GM23338 (cell line): ENCODE results near the gene DSCAML1. TPM values are rescaled to one million over a fixed set of nuclear protein-coding genes. Genes with fewer than 3 reads are reported as not detected.

ENCODE experiments used
- ATAC-seq: fragments of 200-7000 bp; cut with Tn5 transposase; 3 replicates; pipeline ENCODE4 v1.9.1; 2020
- DNase-seq: peaks from one replicate; pipeline ENCODE4 v3.0.0-alpha.2; 2015; ENCODE audit warnings: low spot score
- H2AFZ ChIP-seq: fragments of 200-600 bp; sonication (generic); 2 replicates; pipeline ENCODE4 v1.8.0; 2016; ENCODE audit warnings: antibody characterized with exemption, mild to moderate bottlenecking, moderate library complexity
- H3F3A ChIP-seq: fragments of 200-600 bp; sonication (generic); replicated peaks from 2 replicates; pipeline ENCODE4 v1.8.0; 2017; ENCODE audit warnings: antibody characterized with exemption, mixed run types, low read depth
- H3K27ac ChIP-seq: fragments of 200-600 bp; sonication (generic); 2 replicates; pipeline ENCODE4 v1.6.1; 2016; ENCODE audit warnings: low read depth
- H3K27me3 ChIP-seq: fragments of 200-600 bp; sonication (generic); 2 replicates; pipeline ENCODE4 v1.8.0; 2016; ENCODE audit warnings: mild to moderate bottlenecking, mixed run types, moderate library complexity; ENCODE audit not compliant: insufficient read depth
- H3K36me3 ChIP-seq: fragments of 200-600 bp; sonication (generic); 2 replicates; pipeline ENCODE4 v1.8.0; 2016; ENCODE audit warnings: mild to moderate bottlenecking; ENCODE audit not compliant: insufficient read depth
- H3K4me1 ChIP-seq: fragments of 200-600 bp; sonication (generic); 2 replicates; pipeline ENCODE4 v1.8.0; 2016; ENCODE audit warnings: mild to moderate bottlenecking, moderate library complexity; ENCODE audit not compliant: insufficient read depth
- H3K4me2 ChIP-seq: fragments of 200-600 bp; sonication (generic); 2 replicates; pipeline ENCODE4 v1.7.1; 2017; ENCODE audit warnings: mixed run types
- H3K4me3 ChIP-seq: fragments of 200-600 bp; sonication (generic); 2 replicates; pipeline ENCODE4 v1.6.1; 2016; ENCODE audit warnings: mixed run types
- H3K79me2 ChIP-seq: fragments of 200-600 bp; sonication (generic); replicated peaks from 2 replicates; pipeline ENCODE4 v1.8.0; 2017; ENCODE audit warnings: mild to moderate bottlenecking; ENCODE audit not compliant: insufficient read depth
- H3K9me2 ChIP-seq: fragments of 200-600 bp; sonication (generic); 2 replicates; pipeline ENCODE4 v1.8.0; 2017; ENCODE audit not compliant: insufficient read depth
- H4K20me1 ChIP-seq: fragments of 200-600 bp; sonication (generic); replicated peaks from 2 replicates; pipeline ENCODE4 v1.8.0; 2017; ENCODE audit warnings: mild to moderate bottlenecking; ENCODE audit not compliant: insufficient read depth
- H3K27ac Mint-ChIP-seq: 2 replicates; pipeline ENCODE4 v1.8.0; 2020; ENCODE audit warnings: inconsistent platforms, mild to moderate bottlenecking, moderate library complexity, mixed read lengths
- H3K27me3 Mint-ChIP-seq: 3 replicates; pipeline ENCODE4 v1.8.0; 2022; ENCODE audit warnings: low read depth, mild to moderate bottlenecking, moderate library complexity, mixed read lengths, inconsistent platforms; ENCODE audit not compliant: insufficient read depth, poor library complexity
- H3K36me3 Mint-ChIP-seq: 3 replicates; pipeline ENCODE4 v1.8.0; 2021; ENCODE audit warnings: low read depth, mild to moderate bottlenecking, inconsistent platforms, moderate library complexity, mixed read lengths
- H3K4me1 Mint-ChIP-seq: 3 replicates; pipeline ENCODE4 v1.8.0; 2020; ENCODE audit warnings: mild to moderate bottlenecking, inconsistent platforms, mixed read lengths
- H3K4me3 Mint-ChIP-seq: 3 replicates; pipeline ENCODE4 v1.8.0; 2021; ENCODE audit warnings: moderate library complexity, mild to moderate bottlenecking, inconsistent platforms, mixed read lengths
- H3K9me3 Mint-ChIP-seq: 3 replicates; pipeline ENCODE4 v1.8.0; 2020; ENCODE audit warnings: moderate library complexity, mild to moderate bottlenecking, inconsistent platforms, mixed read lengths
- CREB1 ChIP-seq: fragments of 250-450 bp; sonication (Bioruptor Pico); IDR thresholded peaks from 2 replicates; pipeline ENCODE4 v1.5.0; 2020; ENCODE audit warnings: low read depth, mild to moderate bottlenecking, moderate library complexity
- ETS1 ChIP-seq: IDR thresholded peaks from 2 replicates; pipeline ENCODE4 v1.6.1; 2016; ENCODE audit warnings: antibody characterized with exemption
- EZH2 ChIP-seq: fragments of 200-600 bp; sonication (generic); IDR thresholded peaks from one replicate; pipeline ENCODE4 v1.8.0; 2017; ENCODE audit warnings: antibody characterized with exemption, mild to moderate bottlenecking, low read depth; ENCODE audit not compliant: unreplicated experiment
- EZH2phosphoT487 ChIP-seq: fragments of 200-600 bp; sonication (generic); IDR thresholded peaks from one replicate; pipeline ENCODE4 v1.8.1; 2018; ENCODE audit warnings: antibody characterized with exemption; ENCODE audit not compliant: unreplicated experiment
- JUNB ChIP-seq: IDR thresholded peaks from one replicate; pipeline ENCODE4 v1.6.1; 2016; ENCODE audit warnings: antibody characterized with exemption; ENCODE audit not compliant: unreplicated experiment
- NANOG ChIP-seq: IDR thresholded peaks from 2 replicates; pipeline ENCODE4 v1.6.1; 2016; ENCODE audit warnings: antibody characterized with exemption, borderline replicate concordance
- POLR2AphosphoS5 ChIP-seq: IDR thresholded peaks from 2 replicates; pipeline ENCODE4 v1.6.1; 2016; ENCODE audit warnings: antibody characterized with exemption, low read depth
- REST ChIP-seq: IDR thresholded peaks from one replicate; pipeline ENCODE4 v1.6.1; 2018; ENCODE audit warnings: antibody characterized with exemption; ENCODE audit not compliant: unreplicated experiment
- STAT1 ChIP-seq: IDR thresholded peaks from one replicate; pipeline ENCODE4 v1.6.1; 2016; ENCODE audit warnings: antibody characterized with exemption; ENCODE audit not compliant: unreplicated experiment
- ZNF114 ChIP-seq: fragments of 250-450 bp; sonication (Bioruptor Pico); IDR thresholded peaks from 2 replicates; pipeline ENCODE4 v1.5.0; 2020; ENCODE audit warnings: mild to moderate bottlenecking, moderate library complexity
- ZNF331 ChIP-seq: fragments of 250-450 bp; sonication (Bioruptor Pico); IDR thresholded peaks from 2 replicates; pipeline ENCODE4 v1.5.0; 2020; ENCODE audit warnings: low read depth, mild to moderate bottlenecking, moderate library complexity
- polyA plus RNA-seq: library from polyadenylated mRNA; unstranded; fragments of >200 nt; fragmentation: Nextera tagmentation; extraction: Ambion mirVana; gene quantifications from 2 replicates; pipeline ENCODE4 v1.2.1, GENCODE V29; 2016
- total RNA-seq: library from RNA; depleted of rRNA; stranded (reverse); fragments of >200 nt; shearing (Covaris generic); gene quantifications from 2 replicates; pipeline ENCODE4 v1.2.3, GENCODE V29; 2014
- TF ChIP-seq, protein P1 (sequence below): fragments of 250-450 bp; sonication (Bioruptor Pico); IDR thresholded peaks from 2 replicates; pipeline ENCODE4 v1.5.0; 2020; ENCODE audit warnings: mild to moderate bottlenecking, moderate library complexity
- TF ChIP-seq, protein P2 (sequence below), 2 experiments: fragments of 200-600 bp in 1 of 2; sonication (generic) in 1 of 2; conservative IDR thresholded peaks; 2 replicates each; pipeline versions ENCODE4 v1.5.1 to v1.6.1; 2016 to 2017; ENCODE audit warnings: antibody characterized with exemption in 2 of 2, low read depth in 2 of 2, mild to moderate bottlenecking in 2 of 2, moderate library complexity in 1 of 2

DSCAML1 gene
- total and polyA plus RNA-seq, 2 experiments from 2014 or later, result 0.17 TPM; not detected in 1

DNA sequence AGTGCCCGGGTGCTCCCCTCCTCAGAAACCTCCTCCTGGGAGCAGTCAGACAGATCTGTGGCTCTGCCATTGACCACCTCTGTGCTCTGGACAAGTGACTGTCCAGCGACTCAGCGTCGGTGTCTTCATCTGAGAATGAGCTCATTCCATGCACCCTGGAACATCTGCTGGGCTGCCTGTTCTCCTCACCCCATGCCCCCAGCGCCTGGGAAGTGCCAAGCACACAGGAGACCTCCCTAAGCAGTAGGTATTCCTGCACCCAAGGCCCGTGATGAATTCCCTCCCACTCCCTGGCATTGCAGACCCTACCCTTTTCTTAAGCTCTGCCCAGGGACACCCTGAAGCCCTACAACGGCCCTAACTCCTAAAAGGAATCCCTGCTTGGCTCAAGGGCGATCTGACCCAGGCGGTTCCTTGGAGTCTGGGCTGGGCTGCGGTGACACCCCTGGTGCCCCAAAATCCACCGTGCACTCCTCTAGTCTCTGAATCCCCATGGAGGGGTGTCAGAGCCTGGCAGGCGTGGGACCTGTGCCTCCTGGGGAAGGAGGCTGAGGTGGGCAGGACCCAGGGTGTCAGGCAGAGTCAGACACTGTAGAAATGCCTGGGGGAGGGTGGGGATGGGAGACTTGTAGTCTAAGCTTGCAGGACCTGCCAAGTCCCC, 377.4 kb downstream of the DSCAML1 start:
- no peaks in the 10 kb centered on the region for H3K9me2 ChIP-seq
- Mint-ChIP-seq H3K27ac (no peak overlapping the region), H3K36me3 (no peaks in the 10 kb centered on the region)

More for the DNA sequence above, 377.4 kb downstream of the DSCAML1 start:
- no peaks in the 10 kb centered on the region for H3K27me3 ChIP-seq
- Mint-ChIP-seq H3K4me3 (no peak overlapping the region), H3K4me1 (no peaks in the 10 kb centered on the region), H3K9me3 (no peaks in the 10 kb centered on the region), H3K27me3 (peaks cover 11% of the 10 kb centered on the region)
- H2AFZ ChIP-seq, result no peak overlapping the region
- DNase-seq, result no peak
- H3K36me3 ChIP-seq, result no peaks in the 10 kb centered on the region
- TF ChIP-seq REST, result no peak
- TF ChIP-seq, protein P1, sequence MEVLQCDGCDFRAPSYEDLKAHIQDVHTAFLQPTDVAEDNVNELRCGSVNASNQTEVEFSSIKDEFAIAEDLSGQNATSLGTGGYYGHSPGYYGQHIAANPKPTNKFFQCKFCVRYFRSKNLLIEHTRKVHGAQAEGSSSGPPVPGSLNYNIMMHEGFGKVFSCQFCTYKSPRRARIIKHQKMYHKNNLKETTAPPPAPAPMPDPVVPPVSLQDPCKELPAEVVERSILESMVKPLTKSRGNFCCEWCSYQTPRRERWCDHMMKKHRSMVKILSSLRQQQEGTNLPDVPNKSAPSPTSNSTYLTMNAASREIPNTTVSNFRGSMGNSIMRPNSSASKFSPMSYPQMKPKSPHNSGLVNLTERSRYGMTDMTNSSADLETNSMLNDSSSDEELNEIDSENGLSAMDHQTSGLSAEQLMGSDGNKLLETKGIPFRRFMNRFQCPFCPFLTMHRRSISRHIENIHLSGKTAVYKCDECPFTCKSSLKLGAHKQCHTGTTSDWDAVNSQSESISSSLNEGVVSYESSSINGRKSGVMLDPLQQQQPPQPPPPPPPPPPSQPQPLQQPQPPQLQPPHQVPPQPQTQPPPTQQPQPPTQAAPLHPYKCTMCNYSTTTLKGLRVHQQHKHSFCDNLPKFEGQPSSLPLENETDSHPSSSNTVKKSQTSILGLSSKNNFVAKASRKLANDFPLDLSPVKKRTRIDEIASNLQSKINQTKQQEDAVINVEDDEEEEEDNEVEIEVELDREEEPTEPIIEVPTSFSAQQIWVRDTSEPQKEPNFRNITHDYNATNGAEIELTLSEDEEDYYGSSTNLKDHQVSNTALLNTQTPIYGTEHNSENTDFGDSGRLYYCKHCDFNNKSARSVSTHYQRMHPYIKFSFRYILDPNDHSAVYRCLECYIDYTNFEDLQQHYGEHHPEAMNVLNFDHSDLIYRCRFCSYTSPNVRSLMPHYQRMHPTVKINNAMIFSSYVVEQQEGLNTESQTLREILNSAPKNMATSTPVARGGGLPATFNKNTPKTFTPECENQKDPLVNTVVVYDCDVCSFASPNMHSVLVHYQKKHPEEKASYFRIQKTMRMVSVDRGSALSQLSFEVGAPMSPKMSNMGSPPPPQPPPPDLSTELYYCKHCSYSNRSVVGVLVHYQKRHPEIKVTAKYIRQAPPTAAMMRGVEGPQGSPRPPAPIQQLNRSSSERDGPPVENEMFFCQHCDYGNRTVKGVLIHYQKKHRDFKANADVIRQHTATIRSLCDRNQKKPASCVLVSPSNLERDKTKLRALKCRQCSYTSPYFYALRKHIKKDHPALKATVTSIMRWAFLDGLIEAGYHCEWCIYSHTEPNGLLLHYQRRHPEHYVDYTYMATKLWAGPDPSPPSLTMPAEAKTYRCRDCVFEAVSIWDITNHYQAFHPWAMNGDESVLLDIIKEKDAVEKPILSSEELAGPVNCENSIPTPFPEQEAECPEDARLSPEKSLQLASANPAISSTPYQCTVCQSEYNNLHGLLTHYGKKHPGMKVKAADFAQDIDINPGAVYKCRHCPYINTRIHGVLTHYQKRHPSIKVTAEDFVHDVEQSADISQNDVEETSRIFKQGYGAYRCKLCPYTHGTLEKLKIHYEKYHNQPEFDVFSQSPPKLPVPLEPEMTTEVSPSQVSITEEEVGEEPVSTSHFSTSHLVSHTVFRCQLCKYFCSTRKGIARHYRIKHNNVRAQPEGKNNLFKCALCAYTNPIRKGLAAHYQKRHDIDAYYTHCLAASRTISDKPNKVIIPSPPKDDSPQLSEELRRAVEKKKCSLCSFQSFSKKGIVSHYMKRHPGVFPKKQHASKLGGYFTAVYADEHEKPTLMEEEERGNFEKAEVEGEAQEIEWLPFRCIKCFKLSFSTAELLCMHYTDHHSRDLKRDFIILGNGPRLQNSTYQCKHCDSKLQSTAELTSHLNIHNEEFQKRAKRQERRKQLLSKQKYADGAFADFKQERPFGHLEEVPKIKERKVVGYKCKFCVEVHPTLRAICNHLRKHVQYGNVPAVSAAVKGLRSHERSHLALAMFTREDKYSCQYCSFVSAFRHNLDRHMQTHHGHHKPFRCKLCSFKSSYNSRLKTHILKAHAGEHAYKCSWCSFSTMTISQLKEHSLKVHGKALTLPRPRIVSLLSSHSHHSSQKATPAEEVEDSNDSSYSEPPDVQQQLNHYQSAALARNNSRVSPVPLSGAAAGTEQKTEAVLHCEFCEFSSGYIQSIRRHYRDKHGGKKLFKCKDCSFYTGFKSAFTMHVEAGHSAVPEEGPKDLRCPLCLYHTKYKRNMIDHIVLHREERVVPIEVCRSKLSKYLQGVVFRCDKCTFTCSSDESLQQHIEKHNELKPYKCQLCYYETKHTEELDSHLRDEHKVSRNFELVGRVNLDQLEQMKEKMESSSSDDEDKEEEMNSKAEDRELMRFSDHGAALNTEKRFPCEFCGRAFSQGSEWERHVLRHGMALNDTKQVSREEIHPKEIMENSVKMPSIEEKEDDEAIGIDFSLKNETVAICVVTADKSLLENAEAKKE, result no peak
- TF ChIP-seq NANOG, result no peak
- TF ChIP-seq EZH2, result no peak
- no peak for TF ChIP-seq ZNF114
- no peak for TF ChIP-seq ZNF331 (CRISPR knock-in tag)
- TF ChIP-seq JUNB, result no peak
- no peak for TF ChIP-seq POLR2AphosphoS5
- TF ChIP-seq, protein P2, sequence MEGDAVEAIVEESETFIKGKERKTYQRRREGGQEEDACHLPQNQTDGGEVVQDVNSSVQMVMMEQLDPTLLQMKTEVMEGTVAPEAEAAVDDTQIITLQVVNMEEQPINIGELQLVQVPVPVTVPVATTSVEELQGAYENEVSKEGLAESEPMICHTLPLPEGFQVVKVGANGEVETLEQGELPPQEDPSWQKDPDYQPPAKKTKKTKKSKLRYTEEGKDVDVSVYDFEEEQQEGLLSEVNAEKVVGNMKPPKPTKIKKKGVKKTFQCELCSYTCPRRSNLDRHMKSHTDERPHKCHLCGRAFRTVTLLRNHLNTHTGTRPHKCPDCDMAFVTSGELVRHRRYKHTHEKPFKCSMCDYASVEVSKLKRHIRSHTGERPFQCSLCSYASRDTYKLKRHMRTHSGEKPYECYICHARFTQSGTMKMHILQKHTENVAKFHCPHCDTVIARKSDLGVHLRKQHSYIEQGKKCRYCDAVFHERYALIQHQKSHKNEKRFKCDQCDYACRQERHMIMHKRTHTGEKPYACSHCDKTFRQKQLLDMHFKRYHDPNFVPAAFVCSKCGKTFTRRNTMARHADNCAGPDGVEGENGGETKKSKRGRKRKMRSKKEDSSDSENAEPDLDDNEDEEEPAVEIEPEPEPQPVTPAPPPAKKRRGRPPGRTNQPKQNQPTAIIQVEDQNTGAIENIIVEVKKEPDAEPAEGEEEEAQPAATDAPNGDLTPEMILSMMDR (conservative IDR thresholded peaks at IDR 0.05; ENCODE audit: low read depth in 2 of 2), result no peak
- TF ChIP-seq ETS1, result no peak
- no peak for TF ChIP-seq EZH2phosphoT487
- no peak for TF ChIP-seq STAT1
- TF ChIP-seq CREB1 (CRISPR knock-in tag), result no peak
- ATAC-seq, result no peak
- no peaks in the 10 kb centered on the region for H3F3A ChIP-seq
- no peaks in the 10 kb centered on the region for H3K79me2 ChIP-seq
- H3K27ac ChIP-seq, result no peak overlapping the region
- no peak overlapping the region for H3K4me3 ChIP-seq
- H3K4me1 ChIP-seq, result no peaks in the 10 kb centered on the region
- no peaks in the 10 kb centered on the region for H4K20me1 ChIP-seq
- H3K4me2 ChIP-seq, result no peak overlapping the region
